K562 (cell line): Measurements from ENCODE around the gene CLIC1. TPM values are rescaled to one million over a fixed set of nuclear protein-coding genes. Genes with fewer than 3 reads are reported as not detected.

ENCODE experiments used
- ATAC-seq: fragments of 200-7000 bp; cut with Tn5 transposase; 3 replicates; pipeline ENCODE4 v1.9.1; 2020; ENCODE audit warnings: moderate library complexity
- BruUV-seq: library from RNA; stranded (reverse); fragments of 400-500 nt; replicated peaks from 2 replicates; lab custom pipeline; 2021; lab: Mats Ljungman, UMichigan
- CTCF ChIA-PET: fragments of 300-600 bp; formaldehyde crosslinking; extraction: SDS; loops from one replicate; lab custom pipeline; 2021; ENCODE audit warnings: low intra/inter-chr PET ratio; lab: Yijun Ruan, JAX
- POLR2A ChIA-PET: fragments of 300-600, 350-650 bp; sonication (Branson Sonifier 250); formaldehyde crosslinking; extraction: SDS; loops from one replicate; lab custom pipeline; 2021; ENCODE audit warnings: antibody characterized with exemption, inconsistent platforms; lab: Yijun Ruan, JAX
- DNase-seq, 4 experiments: peaks; one replicate each; pipeline versions ENCODE4 v3.0.0 to v3.0.0-alpha.2; 2011 to 2018; ENCODE audit warnings: low spot score in 3 of 4, mixed read lengths in 3 of 4; ENCODE audit errors: extremely low read depth in 1 of 4
- FAIRE-seq: peaks from 2 replicates; lab custom pipeline; 2011; peaks lifted over from hg19 to GRCh38; lab: Jason Lieb, UNC
- H2AFZ ChIP-seq: 2 replicates; pipeline ENCODE4 v1.6.0; 2011; ENCODE audit warnings: low read depth, low read length, control low read depth, inconsistent platforms
- H3K27ac ChIP-seq: fragments of 200-600 bp; 3 replicates; pipeline ENCODE4 v1.8.0; 2011; ENCODE audit warnings: low read depth, mild to moderate bottlenecking, control low read depth, inconsistent platforms, low read length, moderate library complexity, mixed read lengths; ENCODE audit errors: extremely low read depth
- H3K27me3 ChIP-seq, 2 experiments: fragments of 300-600 bp in 1 of 2; 2 replicates in 1 of 2; 3 replicates in 1 of 2; pipeline versions ENCODE4 v1.6.0 to v1.8.0; 2011; ENCODE audit warnings: inconsistent platforms in 2 of 2, low read length in 2 of 2, mild to moderate bottlenecking in 1 of 2, mixed read lengths in 1 of 2, moderate library complexity in 1 of 2; ENCODE audit not compliant: control insufficient read depth in 2 of 2, insufficient read depth in 2 of 2
- H3K36me3 ChIP-seq: fragments of 300-600 bp; 3 replicates; pipeline ENCODE4 v1.8.0; 2011; ENCODE audit warnings: mild to moderate bottlenecking, low read length, inconsistent platforms; ENCODE audit not compliant: control insufficient read depth, insufficient read depth
- H3K4me1 ChIP-seq, 2 experiments: fragments of 200-600 bp in 1 of 2; replicated peaks in 1 of 2; 2 replicates in 1 of 2; 3 replicates in 1 of 2; pipeline versions ENCODE4 v1.5.1 to v1.8.0; 2011; ENCODE audit warnings: inconsistent platforms in 2 of 2, low read length in 2 of 2, mild to moderate bottlenecking in 1 of 2, mixed read lengths in 1 of 2, moderate library complexity in 1 of 2; ENCODE audit not compliant: control insufficient read depth in 2 of 2, insufficient read depth in 2 of 2
- H3K4me2 ChIP-seq: 2 replicates; pipeline ENCODE4 v1.6.1; 2011; ENCODE audit warnings: low read length, control low read depth, inconsistent platforms, mixed read lengths; ENCODE audit not compliant: insufficient read depth
- H3K4me3 ChIP-seq: fragments of 200-600 bp; sonication (generic), shearing (Covaris generic); 2 replicates; pipeline ENCODE4 v1.5.1; 2016; ENCODE audit warnings: control low read depth, inconsistent platforms
- H3K79me2 ChIP-seq: fragments of 200-600 bp; 3 replicates; pipeline ENCODE4 v1.8.0; 2011; ENCODE audit warnings: low read length, inconsistent platforms; ENCODE audit not compliant: control insufficient read depth, insufficient read depth
- H3K9ac ChIP-seq, 2 experiments: 2 replicates each; pipeline versions ENCODE4 v1.6.0 to v1.6.1; 2011; ENCODE audit warnings: low read depth in 2 of 2, low read length in 2 of 2, control low read depth in 1 of 2, inconsistent platforms in 1 of 2, mild to moderate bottlenecking in 1 of 2, mixed read lengths in 1 of 2; ENCODE audit not compliant: insufficient read depth in 1 of 2
- H3K9me1 ChIP-seq: one replicate; pipeline ENCODE4 v1.6.0; 2011; ENCODE audit warnings: inconsistent platforms, mild to moderate bottlenecking, low read length, moderate library complexity; ENCODE audit not compliant: control insufficient read depth, insufficient read depth
- H3K9me3 ChIP-seq: replicated peaks from 2 replicates; pipeline ENCODE4 v1.5.1; 2011; ENCODE audit warnings: low read depth, low read length, inconsistent platforms; ENCODE audit not compliant: control insufficient read depth, insufficient read depth
- H4K20me1 ChIP-seq: replicated peaks from 2 replicates; pipeline ENCODE4 v1.6.1; 2011; ENCODE audit warnings: low read length, inconsistent platforms, mixed read lengths; ENCODE audit not compliant: control insufficient read depth, insufficient read depth
- CBX8 ChIP-seq: fragments of 200-600 bp; sonication (generic); IDR thresholded peaks from 2 replicates; pipeline ENCODE4 v1.6.1; 2012; ENCODE audit warnings: borderline replicate concordance, mixed run types, low read depth, mild to moderate bottlenecking, moderate library complexity, mixed read lengths, low read length, control low read depth, inconsistent platforms; ENCODE audit not compliant: poor library complexity, severe bottlenecking; ENCODE audit errors: extremely low read depth
- LEF1 ChIP-seq: fragments of 450-650 bp; IDR thresholded peaks from 2 replicates; pipeline ENCODE4 v1.6.1; 2016; ENCODE audit warnings: mild to moderate bottlenecking
- MTA2 ChIP-seq: fragments of 450-650 bp; IDR thresholded peaks from 2 replicates; pipeline ENCODE4 v1.6.1; 2016; ENCODE audit warnings: low read depth
- MYBL2 ChIP-seq, 2 experiments: fragments of 450-650 bp in 1 of 2; sonication (generic) in 1 of 2; formaldehyde crosslinking in 1 of 2; IDR thresholded peaks; 2 replicates each; pipeline versions ENCODE4 v1.6.1 to v1.8.1; 2017 to 2022; ENCODE audit warnings: borderline replicate concordance in 1 of 2, inconsistent platforms in 1 of 2, low read depth in 1 of 2, mild to moderate bottlenecking in 1 of 2, missing genetic modification reagents in 1 of 2, moderate library complexity in 1 of 2
- NCOA1 ChIP-seq: fragments of 450-650 bp; IDR thresholded peaks from 2 replicates; pipeline ENCODE4 v1.6.1; 2016; ENCODE audit warnings: low read depth
- NFXL1 ChIP-seq: fragments of 450-650 bp; formaldehyde crosslinking; IDR thresholded peaks from 2 replicates; pipeline ENCODE4 v1.4.0; 2021; ENCODE audit warnings: mild to moderate bottlenecking
- RBFOX2 ChIP-seq: fragments of 200-400 bp; formaldehyde crosslinking; IDR thresholded peaks from 2 replicates; pipeline ENCODE4 v1.6.1; 2017; ENCODE audit warnings: low read depth, mild to moderate bottlenecking, low read length, moderate library complexity
- RBM14 ChIP-seq: fragments of 200-400 bp; formaldehyde crosslinking; IDR thresholded peaks from 2 replicates; pipeline ENCODE4 v1.6.1; 2018; ENCODE audit warnings: low read depth, mild to moderate bottlenecking, low read length, moderate library complexity, borderline replicate concordance; ENCODE audit not compliant: insufficient read depth
- RFX7 ChIP-seq: fragments of 250-450 bp; sonication (Bioruptor Pico); IDR thresholded peaks from 2 replicates; pipeline ENCODE4 v1.5.1; 2021; ENCODE audit warnings: mild to moderate bottlenecking
- SIRT6 ChIP-seq: IDR thresholded peaks from one replicate; pipeline ENCODE4 v1.6.1; 2012; ENCODE audit warnings: low read depth, mild to moderate bottlenecking, control low read depth, inconsistent platforms, low read length, moderate library complexity
- SMAD3 ChIP-seq: fragments of 450-650 bp; formaldehyde crosslinking; conservative IDR thresholded peaks from 2 replicates; pipeline ENCODE4 v1.4.0; 2020; ENCODE audit warnings: mild to moderate bottlenecking
- U2AF1 ChIP-seq: fragments of 200-400 bp; formaldehyde crosslinking; optimal IDR thresholded peaks from 2 replicates; pipeline ENCODE3; 2017; ENCODE audit warnings: mild to moderate bottlenecking, low read depth, low read length, moderate library complexity
- ZBTB33 ChIP-seq: sonication (generic); formaldehyde crosslinking; IDR thresholded peaks from 2 replicates; pipeline ENCODE4 v1.8.1; 2023; ENCODE audit warnings: mild to moderate bottlenecking, missing genetic modification reagents
- ZNF780A ChIP-seq: fragments of 250-450 bp; sonication (Bioruptor Pico); IDR thresholded peaks from 2 replicates; pipeline ENCODE4 v1.5.0; 2021; ENCODE audit warnings: mild to moderate bottlenecking
- WGBS: fragments of 100-300 bp; shearing (Covaris generic); methylation state at CpG from one replicate; pipeline ENCODE4 v1.1.6; 2016; ENCODE audit warnings: low coverage, mixed read lengths; ENCODE audit not compliant: insufficient coverage; ENCODE audit errors: missing lambda C conversion rate; 5-methylcytosine and 5-hydroxymethylcytosine counted together
- in situ Hi-C: fragments of 300-500 bp; cut with MboI; formaldehyde crosslinking; loops from 4 replicates; pipeline ENCODE4 v1.15.0; 2018; ENCODE audit warnings: inconsistent platforms, mixed read lengths
- intact Hi-C: fragments of 100-400 bp; cut with micrococcal nuclease; formaldehyde crosslinking; loops from 2 replicates; pipeline ENCODE4 v1.14.2; 2022
- polyA plus RNA-seq, 8 experiments: library from polyadenylated mRNA; depleted of rRNA in 4 of 8; stranded (reverse) in 5 of 8; unstranded in 3 of 8; fragments of >200 nt; fragmentation: Nextera tagmentation in 2 of 8; fragmentation: Illumina TruSeq in 1 of 8; extraction: Ambion mirVana in 2 of 8; extraction: Trizol in 1 of 8; gene quantifications; 2 replicates each; pipeline versions ENCODE4 v1.2.1 to v1.2.3, GENCODE V29; 2011 to 2014; ENCODE audit warnings: inconsistent platforms in 1 of 8, missing spikeins in 1 of 8
- total RNA-seq, 7 experiments: library from RNA; depleted of rRNA in 6 of 7; stranded (reverse); fragments of >200 nt in 6 of 7; fragmentation: Illumina TruSeq in 2 of 7; extraction: Trizol in 2 of 7; gene quantifications; 2 replicates each; pipeline versions ENCODE4 v1.2.1 to v1.2.3, GENCODE V29; 2011 to 2021; ENCODE audit warnings: low replicate concordance in 1 of 7
- TF ChIP-seq, protein P1 (sequence below): fragments of 250-450 bp; sonication (Bioruptor Pico); IDR thresholded peaks from 2 replicates; pipeline ENCODE4 v1.5.0; 2021; ENCODE audit warnings: mild to moderate bottlenecking, moderate library complexity

The CLIC1 gene
- total and polyA plus RNA-seq, 9 of the 15 experiments (the other 6 are each of a cell fraction or from before 2014, with no cell fraction given) = 1,267 to 2,419 (median 1,808) TPM

GRCh38 chr6:31778999-31779885, 42.9 kb upstream of the CLIC1 start:
- Histone ChIP-seq H3K9ac (peak overlapping the region in 1 of 2 experiments; percentile 42; a peak in 2 of 4 replicates), H3K79me2 (no peaks in the 10 kb centered on the region), H3K36me3 (peaks cover 69% of the 10 kb centered on the region; the same call in 2 of the 3 replicates), H3K27me3 (no peaks in the 10 kb centered on the region), H3K9me3 (no peaks in the 10 kb centered on the region), H3K9me1 (peaks cover 6% of the 10 kb centered on the region), H3K27ac (peak overlapping the region; percentile 87; the same call in 1 of the 3 replicates), H3K4me3 (no peak overlapping the region), H2AFZ (no peak overlapping the region), H3K4me1 (peaks cover 39 to 76% of the 10 kb centered on the region in 2 experiments), H4K20me1 (no peaks in the 10 kb centered on the region), H3K4me2 (no peak overlapping the region)
- CTCF ChIA-PET = interaction anchor here (0.6 kb wide), 1 partner anchor 17 kb away, joined by 3 read pairs; no protein-coding TSS in a partner anchor
- BruUV-seq = no TSS peak
- POLR2A ChIA-PET = interaction anchor here (0.6 to 8.8 kb wide), 14 partner anchors 10 to 68 kb away, joined by 3 to 47 read pairs (median 6); partner anchors contain the start of genes DDAH2, HSPA1B, LSM2 and LY6G6C
- intact Hi-C loops = loop anchor here (10.0 kb wide), 1 partner anchor 234 kb away; the partner anchor contains the start of genes ATP6V1G2, DDX39B and NFKBIL1
- no peak for FAIRE-seq
- DNase-seq = no peak
- WGBS = 92% methylated on average over 43 of the region's 43 CpGs
- ATAC-seq = no peak
- in situ Hi-C loops = no loop called here
- no peak for TF ChIP-seq ZNF780A (CRISPR knock-in tag)
- no peak for TF ChIP-seq NCOA1
- TF ChIP-seq ZBTB33 = peak; percentile 60; the same call in 1 of the 2 replicates
- no peak for TF ChIP-seq NFXL1 (CRISPR knock-in tag)
- no peak for TF ChIP-seq CBX8
- no peak for TF ChIP-seq MYBL2 (IDR thresholded peaks at IDR 0.05; ENCODE audit: low read depth)
- TF ChIP-seq MYBL2 (CRISPR knock-in tag; IDR thresholded peaks at IDR 0.05; ENCODE audit: borderline replicate concordance) = no peak
- peak; percentile 52 for TF ChIP-seq RBFOX2
- no peak for TF ChIP-seq U2AF1
- no peak for TF ChIP-seq LEF1
- TF ChIP-seq RFX7 (CRISPR knock-in tag) = no peak
- TF ChIP-seq SMAD3 = no peak
- no peak for TF ChIP-seq SIRT6
- TF ChIP-seq RBM14 = 0 out of 2 replicates have a peak, but pooled peaks have one; percentile 38
- TF ChIP-seq, protein P1, sequence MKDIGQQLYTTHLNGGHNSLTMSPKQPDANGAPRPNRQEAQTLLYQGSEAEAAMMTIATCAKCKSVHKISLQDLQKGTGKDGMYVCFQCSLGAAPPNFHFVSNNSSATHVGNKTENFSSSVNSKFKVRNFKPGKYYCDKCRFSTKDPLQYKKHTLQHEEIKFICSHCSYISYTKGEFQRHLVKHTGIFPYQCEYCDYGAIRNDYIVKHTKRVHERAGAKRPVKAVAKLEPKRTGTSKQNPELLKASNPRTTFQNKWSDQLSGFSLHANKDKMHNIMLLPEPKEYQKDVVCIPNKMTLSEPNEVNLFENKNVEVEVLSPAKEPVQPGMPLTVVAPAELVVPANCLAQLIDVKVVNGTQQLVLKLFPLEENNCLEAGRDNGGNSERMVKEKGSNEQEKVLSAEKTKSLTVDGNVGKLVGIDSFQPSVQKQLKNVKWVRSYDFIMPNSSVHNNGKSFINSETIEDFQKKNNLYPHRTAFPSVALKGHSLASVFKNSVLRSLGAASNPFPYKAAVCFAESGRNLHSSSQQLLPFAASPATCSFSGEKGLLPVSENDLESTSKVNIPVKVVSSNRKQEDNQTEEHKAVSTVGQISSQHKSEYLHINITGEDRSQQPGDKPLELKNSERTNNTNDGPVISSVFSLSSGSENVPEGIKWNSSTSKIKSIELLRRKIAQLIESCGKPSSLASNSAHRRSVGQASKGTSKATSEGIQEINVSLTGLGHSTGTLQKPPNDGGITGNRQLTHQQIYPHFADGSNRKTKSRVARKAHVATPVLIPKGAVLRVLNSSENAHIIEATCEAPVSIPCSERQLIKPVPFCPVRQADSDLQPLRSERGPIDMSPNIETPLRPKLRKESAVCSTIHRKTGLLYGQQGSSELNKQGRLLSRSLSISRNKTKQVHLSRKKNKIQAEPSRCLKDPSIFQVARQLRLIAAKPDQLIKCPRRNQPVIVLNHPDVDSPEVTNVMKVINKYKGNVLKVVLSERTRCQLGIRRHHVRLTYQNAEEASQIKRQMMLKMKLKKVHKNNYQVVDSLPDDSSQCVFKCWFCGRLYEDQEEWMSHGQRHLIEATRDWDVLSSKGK (CRISPR knock-in tag) = no peak
- TF ChIP-seq MTA2 = no peak
